Esophagus muscularis mucosa (tissue), 3 donors: Measurements from ENCODE around the gene IZUMO4.

Experiments used
- POLR2A ChIP-seq: fragments of 450-650 bp; IDR thresholded peaks from one replicate; pipeline ENCODE4 v1.6.1; 2017; ENCODE audit warnings: antibody characterized with exemption, moderate library complexity, mild to moderate bottlenecking, low read depth
- TF ChIP-seq, protein P1 (sequence below), 3 experiments: fragments of 200-600 bp in 2 of 3; fragments of 450-650 bp in 1 of 3; sonication (generic) in 2 of 3; IDR thresholded peaks; one replicate each; pipeline ENCODE4 v1.5.1; 2017 to 2019; ENCODE audit warnings: antibody characterized with exemption in 3 of 3, mild to moderate bottlenecking in 2 of 3, moderate library complexity in 1 of 3

- no peak for TF ChIP-seq POLR2A
- TF ChIP-seq, protein P1, sequence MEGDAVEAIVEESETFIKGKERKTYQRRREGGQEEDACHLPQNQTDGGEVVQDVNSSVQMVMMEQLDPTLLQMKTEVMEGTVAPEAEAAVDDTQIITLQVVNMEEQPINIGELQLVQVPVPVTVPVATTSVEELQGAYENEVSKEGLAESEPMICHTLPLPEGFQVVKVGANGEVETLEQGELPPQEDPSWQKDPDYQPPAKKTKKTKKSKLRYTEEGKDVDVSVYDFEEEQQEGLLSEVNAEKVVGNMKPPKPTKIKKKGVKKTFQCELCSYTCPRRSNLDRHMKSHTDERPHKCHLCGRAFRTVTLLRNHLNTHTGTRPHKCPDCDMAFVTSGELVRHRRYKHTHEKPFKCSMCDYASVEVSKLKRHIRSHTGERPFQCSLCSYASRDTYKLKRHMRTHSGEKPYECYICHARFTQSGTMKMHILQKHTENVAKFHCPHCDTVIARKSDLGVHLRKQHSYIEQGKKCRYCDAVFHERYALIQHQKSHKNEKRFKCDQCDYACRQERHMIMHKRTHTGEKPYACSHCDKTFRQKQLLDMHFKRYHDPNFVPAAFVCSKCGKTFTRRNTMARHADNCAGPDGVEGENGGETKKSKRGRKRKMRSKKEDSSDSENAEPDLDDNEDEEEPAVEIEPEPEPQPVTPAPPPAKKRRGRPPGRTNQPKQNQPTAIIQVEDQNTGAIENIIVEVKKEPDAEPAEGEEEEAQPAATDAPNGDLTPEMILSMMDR (IDR thresholded peaks at IDR 0.05), result no peak
Measured at GRCh38 chr19:2136796-2137195, 40.1 kb downstream of the IZUMO4 start.
